MV-4-11 (cell line): ENCODE results near the gene LPIN1.
"Not testable (repeated sequence)": the region's sequence is repeated elsewhere in the genome, so short reads cannot be mapped to it uniquely, and the experiment has no call there.

Experiments used
- DNase-seq: peaks from one replicate; lab custom pipeline; 2025; lab: John Stamatoyannopoulos, UW

Gene LPIN1

DNA sequence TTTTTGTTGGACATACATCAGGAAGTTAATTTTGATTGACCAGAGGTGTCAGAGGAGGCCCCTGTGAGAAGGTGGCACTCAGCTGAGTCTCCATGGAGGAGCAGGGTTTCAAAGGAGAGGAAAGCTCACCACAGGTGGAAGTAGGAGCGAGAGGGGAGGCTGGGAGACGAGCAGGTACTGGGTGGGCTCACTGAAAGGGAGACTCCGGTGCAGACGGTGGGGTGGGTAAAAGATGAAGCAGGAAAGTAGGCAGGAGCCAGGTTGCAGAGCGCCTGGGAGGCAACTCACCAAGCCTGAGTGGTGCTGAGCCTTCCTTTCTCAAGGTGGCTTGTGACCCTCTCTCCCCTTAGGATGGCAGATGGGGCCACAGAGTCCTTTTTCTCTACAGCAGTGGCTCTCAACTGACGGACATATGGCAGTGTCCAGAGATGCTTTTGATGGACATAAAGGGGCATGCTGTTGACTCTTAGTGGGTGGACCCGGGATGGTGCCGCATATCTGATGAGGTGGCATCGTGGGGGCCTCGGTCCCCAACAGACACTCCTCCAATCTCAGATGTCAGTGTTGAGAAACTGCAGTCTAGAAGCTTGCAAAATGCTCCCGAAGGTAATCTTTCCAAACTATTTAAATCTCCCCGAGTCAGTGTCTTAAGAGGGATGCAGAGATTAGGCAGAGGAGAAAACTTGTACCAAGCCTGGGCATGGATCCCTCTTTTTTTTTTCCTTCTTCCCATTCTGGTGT, 64.0 kb downstream of the LPIN1 start:
- DNase-seq, result no peak

- DNase-seq, result no peak
Observed at GRCh38 chr2:11811036-11811654, 64.7 kb downstream of the LPIN1 start.

GRCh38 chr2:11812466-11813248, 66.2 kb downstream of the LPIN1 start:
- DNase-seq, result no peak

DNA sequence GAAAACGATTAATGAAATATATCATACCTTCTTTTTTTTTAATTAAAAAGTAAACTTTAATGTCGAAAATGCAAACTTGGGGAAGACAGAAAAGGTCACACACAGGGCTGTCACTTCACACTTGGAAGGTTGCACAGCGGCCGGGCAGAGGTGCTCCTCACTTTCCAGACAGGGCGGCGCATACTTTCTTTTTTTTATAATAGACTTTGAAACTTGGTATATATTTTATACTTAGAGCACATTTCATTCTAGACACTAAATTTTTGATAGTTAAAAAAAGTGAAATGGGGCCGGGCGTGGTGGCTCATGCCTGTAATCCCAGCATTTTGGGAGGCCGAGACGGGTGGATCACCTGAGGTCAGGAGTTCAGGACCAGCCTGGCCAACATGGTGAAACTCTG, 66.9 kb downstream of the LPIN1 start:
- not testable (repeated sequence) for DNase-seq

DNA sequence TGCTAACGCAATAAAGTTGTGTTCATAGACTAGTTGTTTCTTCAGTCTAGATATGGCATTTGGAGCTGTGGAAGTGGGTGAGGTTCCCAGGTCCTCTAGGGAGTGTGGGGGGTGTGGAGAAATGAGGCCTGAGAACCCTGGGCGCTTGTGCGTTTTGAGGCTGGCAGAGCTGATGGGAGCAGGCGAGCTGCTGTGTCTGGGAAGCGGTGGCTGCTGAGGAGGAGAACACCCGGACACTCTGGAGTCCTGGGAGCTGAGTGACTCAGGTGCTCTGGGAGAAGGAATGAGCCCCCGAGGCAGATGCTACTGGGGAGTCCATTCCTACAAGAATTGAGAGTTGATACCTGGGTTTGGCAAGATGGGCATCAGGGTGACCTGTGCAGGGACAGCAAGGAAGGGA, 67.5 kb downstream of the LPIN1 start:
- DNase-seq, result no peak

DNA sequence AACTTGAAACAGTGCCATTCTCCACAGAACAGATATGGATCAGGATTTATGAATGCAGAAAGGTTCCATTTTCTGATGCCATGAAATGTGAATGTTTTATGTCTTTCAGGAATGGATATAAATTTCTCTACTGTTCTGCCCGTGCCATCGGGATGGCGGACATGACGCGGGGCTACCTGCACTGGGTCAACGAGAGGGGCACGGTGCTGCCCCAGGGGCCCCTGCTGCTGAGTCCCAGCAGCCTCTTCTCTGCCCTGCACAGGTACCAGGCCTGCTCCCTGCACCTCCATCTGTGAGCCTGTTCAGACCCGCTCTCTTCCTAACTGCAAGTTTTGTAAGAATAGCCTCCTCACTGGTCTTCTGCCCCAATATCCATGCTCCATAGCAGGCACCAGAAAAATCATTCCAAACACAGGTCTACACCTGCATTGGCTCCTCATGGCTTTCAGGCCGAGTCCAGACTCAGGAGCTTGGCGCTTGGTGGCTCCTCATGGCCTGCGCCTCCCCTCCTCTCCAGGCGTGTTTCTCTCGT, 68.6 kb downstream of the LPIN1 start:
- DNase-seq, result no peak

DNA sequence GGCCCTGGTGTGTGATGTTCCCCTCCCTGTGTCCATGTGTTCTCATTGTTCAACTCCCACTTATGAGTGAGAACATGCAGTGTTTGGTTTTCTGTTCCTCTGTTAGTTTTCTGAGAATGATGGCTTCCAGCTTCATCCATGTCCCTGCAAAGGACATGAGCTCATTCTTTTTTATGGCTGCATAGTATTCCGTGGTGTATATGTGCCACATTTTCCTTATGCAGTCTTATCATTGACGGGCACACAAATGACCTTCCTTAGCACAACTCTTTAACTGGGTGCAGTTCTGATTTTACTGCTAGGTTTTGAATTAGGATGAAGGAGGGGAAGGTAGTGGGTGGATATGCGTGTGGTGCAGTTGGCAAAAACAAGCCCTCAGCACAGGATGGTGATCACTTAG, 70.5 kb downstream of the LPIN1 start:
- not testable (repeated sequence) for DNase-seq

- no peak for DNase-seq
Observed at GRCh38 chr2:11819235-11819729, 72.8 kb downstream of the LPIN1 start.

- no peak for DNase-seq
Observed at GRCh38 chr2:11820650-11821049, 74.2 kb downstream of the LPIN1 start.

- DNase-seq, result no peak
Observed at GRCh38 chr2:11821705-11822104, 75.3 kb downstream of the LPIN1 start.

DNA sequence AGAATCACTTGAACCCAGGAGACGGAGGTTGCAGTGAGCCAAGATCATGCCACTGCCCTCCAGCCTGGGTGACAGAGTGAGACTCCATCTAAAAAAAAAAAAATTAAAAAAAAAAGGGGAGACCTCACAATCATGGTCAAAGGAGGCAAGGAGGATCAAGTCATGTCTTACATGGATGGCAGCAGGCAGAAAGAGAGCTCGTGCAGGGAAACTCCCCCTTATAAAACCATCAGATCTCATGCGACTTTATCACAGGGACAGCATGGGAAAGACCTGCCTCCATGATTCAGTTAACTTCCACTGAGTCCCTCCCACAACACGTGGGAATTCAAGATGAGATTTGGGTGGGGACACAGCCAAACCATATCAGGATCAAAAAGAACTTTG, 75.9 kb downstream of the LPIN1 start:
- not testable (repeated sequence) for DNase-seq

DNA sequence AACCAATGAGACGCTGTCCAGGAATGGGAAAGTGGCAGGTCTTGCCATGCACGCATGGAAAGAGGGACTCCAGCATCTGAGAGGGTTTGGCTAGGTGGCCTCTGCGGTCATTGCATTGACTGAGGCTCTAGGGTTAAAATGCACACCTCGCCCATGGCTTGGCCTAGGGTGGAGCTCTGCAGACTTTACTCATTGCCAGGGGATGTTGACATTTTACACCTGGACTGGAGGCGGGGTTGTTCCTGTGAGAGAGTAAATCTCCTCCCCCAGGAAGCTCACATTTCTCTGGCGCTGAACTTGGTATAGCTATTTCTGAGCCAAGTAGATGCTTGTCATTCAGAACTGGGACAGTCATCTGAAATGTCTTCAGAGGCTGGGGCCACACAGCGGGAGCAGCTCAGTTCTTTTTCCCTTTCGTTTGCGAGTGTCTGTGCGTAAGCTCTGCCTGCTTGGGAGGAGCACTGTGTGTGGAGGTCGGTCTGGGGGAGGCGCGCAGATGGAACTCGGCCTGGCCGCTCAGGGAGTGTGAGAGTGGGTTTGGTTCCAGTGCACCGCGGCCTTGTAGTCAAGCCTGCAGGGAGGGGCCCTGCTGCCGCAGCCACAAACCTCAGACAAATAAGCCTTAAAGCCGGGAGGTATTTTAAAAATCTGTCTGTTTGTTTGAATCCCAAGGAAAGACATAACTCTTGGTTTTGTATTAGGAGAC, 76.5 kb downstream of the LPIN1 start:
- DNase-seq, result no peak

DNA sequence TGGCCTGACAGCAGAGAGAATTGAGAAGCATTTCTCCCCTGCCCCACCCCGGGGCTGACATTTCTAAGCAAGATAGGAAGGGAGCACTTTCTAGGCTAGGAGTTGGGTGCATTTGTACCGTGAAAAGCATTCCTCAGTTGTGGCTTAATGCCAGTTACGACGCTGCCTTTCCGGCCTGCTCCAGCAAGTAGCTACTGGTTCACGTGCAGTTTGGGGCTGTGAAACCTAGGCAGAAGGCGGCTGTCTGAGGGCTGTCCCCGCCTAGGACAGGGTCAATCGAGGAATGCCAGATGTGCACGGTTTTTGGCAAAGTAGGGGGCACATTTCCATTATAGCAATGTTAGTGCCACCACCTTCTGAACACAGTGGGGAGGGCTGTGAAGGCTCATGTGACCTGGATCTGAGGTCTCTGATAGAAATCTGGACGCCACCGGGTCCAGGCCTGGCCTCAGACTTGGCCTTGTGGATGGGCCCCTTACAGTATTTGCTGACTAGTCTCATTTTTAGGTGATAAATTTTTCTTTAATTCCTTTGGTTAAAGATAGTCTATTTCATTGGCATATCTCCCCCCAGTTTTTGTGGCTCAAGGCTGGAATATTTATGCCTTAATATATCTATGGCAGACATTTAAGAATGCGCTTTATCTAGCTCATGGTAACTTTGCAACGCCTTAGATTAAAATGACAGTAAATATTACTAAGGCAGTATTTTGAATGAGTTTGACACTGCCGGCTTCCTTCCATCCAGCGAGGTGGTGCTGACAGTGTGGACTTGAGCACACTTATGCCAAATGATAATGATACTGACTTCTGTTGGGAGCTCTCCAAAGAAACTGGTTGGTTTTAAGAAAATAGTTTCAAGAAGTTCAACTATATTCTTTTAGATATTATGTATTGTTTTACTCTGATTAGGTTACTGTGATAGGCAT, 78.7 kb downstream of the LPIN1 start:
- no peak for DNase-seq

DNA sequence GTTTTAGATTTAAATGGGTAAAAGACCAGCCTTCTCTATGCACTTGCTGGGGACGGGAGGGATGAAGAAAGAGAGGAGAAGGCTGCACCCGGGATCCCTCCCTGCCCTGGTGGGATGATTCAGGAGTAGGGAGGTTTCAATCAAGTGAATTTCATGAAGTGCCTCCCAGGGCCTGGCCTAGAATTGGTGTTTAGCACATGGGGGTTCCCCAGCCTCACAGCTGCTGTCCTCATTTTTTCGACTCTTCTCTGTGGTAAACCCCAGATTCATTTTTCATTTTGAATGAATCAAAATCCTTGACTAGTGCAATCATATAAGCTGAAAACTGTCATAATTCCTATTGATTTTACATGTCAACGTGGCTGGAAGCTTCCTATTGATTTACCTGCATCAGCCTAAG, 81.1 kb downstream of the LPIN1 start:
- DNase-seq, result no peak

GRCh38 chr2:11828933-11829323, 82.5 kb downstream of the LPIN1 start:
- no peak for DNase-seq

GRCh38 chr2:11829324-11829946, 83.0 kb downstream of the LPIN1 start:
- DNase-seq, result peak; percentile 49

DNA sequence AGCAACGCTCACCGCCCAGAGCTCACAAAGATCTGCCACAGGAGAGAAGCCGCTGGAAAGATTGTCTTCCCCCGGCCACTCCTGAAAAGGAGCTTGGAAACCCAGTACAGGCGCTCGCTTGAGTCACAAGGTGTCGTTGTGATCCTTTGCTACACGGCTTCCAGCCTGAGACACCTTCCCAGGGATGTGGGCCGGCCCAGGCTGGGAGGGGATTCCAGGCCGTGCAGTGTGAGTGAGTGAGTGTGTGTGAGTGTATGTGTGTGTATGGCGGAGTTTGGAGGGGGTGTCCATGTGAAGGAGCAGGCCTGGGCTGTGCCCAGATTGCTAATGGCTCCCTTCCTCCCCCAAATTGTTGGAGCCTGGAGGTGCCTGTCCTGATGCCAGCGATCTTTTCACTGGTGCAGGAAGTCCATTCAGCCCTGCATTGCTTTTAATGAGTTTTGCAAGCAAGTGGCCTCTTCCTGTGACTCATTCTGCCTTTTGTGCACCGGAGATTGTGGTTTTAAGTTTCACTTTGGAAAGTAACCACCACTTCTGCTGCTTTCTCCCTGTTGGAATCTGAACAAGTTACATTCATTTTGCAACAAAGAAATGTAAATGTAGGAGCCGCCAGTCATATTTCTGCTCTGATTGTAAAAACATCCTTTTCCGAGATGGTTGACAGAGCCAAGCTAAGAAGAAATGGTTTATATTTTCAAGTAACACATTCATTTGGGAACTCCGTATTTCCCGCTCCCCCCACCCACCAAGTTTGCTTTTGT, 83.7 kb downstream of the LPIN1 start:
- peak; percentile 97 for DNase-seq

DNA sequence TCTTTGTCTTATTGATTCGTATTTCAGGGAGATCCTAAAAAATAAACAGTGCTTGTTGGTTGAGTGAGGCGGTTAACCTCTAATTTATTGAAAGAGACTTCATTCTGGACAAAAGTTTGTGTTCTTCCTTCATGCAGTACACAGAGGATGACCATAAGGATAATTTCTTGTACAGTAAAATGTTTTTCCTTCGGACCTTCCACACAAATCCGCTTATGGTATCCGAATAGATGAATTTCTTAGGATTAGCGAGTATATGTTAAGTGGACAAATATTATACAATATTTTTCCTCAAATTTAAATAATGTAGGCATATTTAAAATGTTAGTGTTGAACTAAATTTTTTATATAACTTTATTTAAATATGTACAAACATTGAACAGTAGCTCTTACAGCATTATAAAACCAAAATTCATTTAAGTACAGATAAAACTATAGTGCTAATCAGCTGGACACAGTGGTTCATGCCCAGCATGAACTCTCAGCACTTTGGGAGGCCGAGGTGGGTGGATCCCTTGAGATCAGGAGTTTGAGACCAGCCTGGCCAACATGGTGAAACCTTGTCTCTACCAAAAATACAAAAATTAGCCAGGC, 84.4 kb downstream of the LPIN1 start:
- no peak for DNase-seq

DNA sequence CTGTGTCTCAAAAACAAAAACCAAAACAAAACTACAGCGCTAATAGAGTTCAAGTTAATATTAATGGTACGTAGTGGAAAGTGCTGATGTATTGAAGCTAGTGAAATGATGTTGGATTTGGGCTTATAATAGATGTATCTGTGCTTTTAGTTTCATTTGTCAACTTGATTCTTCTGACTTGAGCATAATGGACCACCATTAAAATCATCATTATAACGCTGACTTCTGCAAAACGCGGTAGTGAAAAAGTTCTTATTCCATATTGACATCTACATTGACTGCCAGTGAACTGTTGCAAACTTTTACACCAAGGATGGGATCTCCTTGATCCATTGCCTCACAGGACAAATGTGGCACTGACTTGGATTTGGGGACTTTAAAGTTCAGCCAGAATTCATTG, 85.0 kb downstream of the LPIN1 start:
- DNase-seq, result no peak
